Islet of Langerhans (tissue), 1 donor: ENCODE data around the gene MACROD2.

Source experiments
- FAIRE-seq: peaks from one replicate; lab custom pipeline; 2011; peaks lifted over from hg19 to GRCh38; lab: Jason Lieb, UNC

Gene MACROD2

GRCh38 chr20:14337400-14338171 lies 342.3 kb downstream of the MACROD2 start, which contains the start of gene FLRT3:
Gene FLRT3 (minus strand): TSS chr20:14337612. CDS start chr20:14327506, 10,106 bp downstream.
- FAIRE-seq: peak; percentile 97

DNA sequence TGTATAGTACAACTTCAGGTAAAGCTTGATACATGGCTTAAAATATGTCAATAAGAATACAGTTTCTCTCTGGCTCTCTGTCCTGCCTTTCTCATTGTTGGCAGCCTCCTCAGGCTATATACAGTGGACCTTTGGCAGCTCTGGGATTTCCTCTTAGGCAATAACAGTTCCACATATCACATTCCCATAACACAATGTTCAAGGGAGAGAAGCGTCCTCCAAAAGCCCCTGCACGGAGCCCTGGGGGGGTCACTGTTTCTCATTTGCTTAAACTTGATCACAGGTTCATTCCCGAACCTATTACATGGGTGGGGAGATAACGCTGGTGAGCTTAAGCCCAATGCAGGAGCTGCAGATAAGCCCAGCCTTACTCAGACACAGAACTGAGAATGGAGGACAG lies 346.5 kb downstream of the MACROD2 start:
- FAIRE-seq: no peak

- FAIRE-seq: no peak
Measured at GRCh38 chr20:14342918-14343317, 347.6 kb downstream of the MACROD2 start.

GRCh38 chr20:14343491-14344065 lies 348.3 kb downstream of the MACROD2 start:
- no peak for FAIRE-seq

DNA sequence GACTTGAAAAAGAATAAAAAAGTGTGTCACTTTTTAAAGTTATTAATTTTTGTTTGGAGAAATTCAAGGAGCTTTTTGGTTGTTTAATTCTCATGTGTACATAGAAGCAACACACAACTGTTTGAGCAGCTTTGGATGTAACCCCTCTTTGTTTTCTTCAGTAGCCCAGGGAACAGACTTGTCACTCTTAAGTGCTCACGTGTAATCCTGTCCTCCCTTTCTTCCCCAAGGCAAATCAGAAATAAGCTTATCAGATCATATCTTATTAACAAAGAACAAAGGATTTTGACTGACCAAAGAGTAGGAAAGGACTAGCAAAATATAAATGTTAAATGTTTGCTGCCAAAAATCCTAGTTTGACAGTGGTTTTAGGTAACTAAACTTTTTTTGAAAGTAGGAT lies 349.4 kb downstream of the MACROD2 start:
- no peak for FAIRE-seq

DNA sequence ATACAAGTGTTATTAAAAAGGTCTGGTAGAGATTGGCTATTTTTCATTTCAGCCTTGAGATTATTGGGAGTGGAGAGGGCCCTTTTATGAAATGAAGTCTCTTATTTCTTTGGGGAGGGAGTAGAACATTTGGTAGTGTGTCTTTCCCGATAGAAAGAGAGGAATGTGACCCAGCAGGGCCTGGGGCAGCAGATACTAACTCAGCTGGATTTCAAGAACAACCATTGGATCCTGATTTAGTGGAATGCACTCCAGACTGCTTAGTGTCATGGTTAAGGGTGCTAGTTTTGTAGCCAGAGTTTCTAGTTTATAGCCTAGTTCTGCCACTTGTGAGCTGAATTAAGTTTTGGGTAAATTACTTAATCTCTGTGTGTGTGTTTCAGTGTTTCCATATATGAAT lies 360.5 kb downstream of the MACROD2 start:
- no peak for FAIRE-seq

GRCh38 chr20:14360416-14360815 lies 365.1 kb downstream of the MACROD2 start:
- FAIRE-seq: no peak

GRCh38 chr20:14361509-14362345 lies 366.4 kb downstream of the MACROD2 start:
- FAIRE-seq: no peak

GRCh38 chr20:14374196-14374595 lies 378.9 kb downstream of the MACROD2 start:
- no peak for FAIRE-seq

GRCh38 chr20:14375416-14375985 lies 380.2 kb downstream of the MACROD2 start:
- FAIRE-seq: peak; percentile 98

DNA sequence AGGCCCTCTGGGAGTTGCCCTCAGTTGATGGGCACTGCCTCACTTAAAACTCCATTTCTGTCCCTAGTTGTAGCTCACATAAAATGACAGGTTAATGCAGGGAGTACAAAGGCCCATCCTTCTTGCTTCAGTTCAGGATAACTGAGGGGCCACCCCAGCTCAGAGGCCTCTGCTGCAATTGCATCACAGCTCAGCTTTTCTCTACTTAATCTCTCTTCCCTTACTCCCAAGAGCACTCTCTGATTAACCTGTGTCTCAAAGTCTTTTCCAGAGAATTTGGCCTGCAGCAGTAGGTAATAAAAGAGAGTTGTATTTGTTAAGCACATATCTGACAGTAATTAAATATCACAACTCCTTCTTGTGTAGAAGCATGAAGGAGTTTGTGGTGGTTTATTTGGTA lies 383.0 kb downstream of the MACROD2 start:
- FAIRE-seq: no peak

DNA sequence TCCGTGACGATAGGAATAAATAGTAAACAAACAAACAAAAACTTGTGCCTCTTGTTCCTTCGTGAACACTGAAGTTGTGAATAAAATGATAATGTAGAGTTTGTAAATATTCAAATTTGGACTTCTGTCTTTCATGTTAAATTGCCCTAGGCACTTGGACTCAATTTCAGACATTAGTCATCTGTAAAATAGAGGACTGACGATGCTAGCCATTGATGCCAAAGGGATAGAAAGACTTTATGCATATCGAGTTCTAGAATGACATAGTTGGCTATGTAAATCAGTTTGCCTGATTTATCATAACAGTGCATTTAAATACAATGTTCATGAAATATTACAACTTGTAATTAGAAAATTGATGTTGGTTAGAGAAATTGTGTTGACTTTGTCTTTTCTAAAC lies 388.0 kb downstream of the MACROD2 start:
- no peak for FAIRE-seq

DNA sequence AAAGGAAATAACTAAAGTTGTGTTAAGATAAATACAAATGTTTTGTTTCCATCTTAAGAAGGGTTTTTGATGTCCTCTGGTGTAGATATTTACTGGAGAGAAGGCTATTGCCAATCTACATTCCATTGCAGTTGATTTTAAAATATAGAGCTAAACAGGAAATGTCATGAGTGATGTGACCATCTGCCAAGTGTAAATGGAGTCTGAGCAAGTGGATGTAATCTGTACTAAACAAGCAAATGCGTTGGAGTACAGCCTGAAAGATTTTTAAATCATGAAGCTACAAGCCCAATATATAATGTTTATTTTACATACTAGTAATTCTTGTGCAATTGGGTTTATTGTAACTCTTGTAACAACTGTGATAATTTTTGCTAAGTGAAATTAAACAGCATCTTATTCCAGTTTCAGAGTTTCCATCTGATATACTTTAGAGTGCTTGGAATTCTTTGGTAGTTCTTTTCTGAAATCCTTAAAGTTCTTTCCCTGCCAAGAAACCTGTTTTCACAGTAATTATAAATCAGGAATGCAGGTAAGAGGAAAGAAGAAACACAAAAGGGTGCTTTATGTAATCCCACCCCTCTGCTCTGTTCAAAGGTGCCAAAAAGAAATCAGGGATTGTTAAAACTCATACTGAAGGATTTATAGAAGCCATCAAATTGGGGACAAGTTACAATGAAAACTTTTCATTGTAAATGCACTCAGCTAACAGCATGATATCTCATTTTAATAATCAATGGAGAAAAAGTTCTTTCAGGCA lies 389.3 kb downstream of the MACROD2 start:
- FAIRE-seq: peak; percentile 9

DNA sequence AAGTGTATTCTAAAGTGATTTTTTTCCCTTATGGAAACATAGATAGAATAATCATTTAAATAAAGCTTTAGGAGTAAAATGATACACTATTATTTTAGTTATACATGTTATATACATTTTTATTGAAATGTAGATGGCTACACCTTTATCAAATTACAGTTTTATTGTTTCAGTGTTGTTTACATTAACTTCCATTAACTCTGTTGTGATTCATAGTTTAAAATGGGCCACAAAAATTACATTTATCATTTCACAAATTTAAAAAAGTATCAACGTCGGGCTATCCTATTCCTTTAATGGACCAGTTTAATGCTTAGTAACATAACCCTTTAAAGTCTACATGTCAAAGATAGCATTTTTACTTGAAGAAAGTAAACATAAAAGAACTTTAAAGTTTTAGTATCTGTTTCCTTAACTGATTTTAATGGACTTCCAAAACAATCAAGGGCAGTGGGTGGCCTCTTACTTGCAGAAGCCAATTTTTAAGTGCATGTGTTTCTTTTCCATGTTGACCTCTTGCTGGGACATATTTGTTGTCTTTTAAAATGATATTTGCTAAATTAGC lies 389.9 kb downstream of the MACROD2 start:
- FAIRE-seq: no peak

- no peak for FAIRE-seq
Measured at GRCh38 chr20:14386726-14387125, 391.4 kb downstream of the MACROD2 start.

DNA sequence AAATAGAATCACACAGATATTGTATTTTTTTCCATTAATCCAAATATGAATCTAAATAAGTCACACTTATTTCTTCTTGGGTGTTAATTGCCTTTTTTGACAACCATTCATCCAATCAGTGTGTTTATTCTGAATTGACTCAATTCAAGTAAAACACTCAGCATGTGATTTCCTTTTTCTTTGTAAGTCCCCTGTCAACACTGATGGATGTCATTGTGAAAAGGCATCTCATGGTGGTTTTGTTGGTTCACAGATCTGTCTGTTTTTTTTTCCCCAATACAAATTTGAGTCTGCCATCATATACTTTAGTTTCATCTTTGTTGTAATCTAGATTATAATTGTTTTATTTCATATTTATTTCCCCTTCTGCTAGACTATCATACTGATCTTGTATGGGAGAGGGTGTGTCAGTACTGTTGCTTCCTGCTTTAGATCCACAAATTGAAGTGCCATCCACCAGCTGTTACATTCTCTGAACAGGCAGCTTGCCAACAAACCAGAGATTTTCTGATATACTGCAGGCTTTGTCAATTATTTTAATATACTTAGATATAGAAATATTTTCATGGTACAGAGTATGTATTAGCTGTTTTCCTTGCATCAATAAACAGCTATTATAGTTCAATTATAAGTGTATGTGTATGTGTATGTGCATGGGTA lies 406.3 kb downstream of the MACROD2 start:
- FAIRE-seq: peak; percentile 85

DNA sequence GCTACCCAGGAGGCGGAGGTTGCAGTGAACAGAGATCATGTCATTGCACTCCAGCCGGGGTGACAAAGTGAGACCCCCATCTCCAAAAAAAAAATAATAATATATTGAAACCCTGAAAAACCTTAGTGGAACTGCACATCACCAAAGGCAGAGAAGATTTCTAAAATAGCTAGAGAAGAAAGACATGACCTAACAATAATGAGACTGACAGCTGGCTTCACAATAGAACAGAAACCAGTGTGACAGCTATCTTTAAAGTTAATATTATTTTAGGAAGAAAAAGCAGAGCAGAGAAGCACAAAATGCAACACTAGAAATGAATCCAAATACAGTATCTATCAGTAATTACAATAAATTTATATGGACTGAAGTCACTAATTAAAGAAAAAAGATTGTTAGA lies 409.2 kb downstream of the MACROD2 start:
- no peak for FAIRE-seq

GRCh38 chr20:14406495-14406894 lies 411.2 kb downstream of the MACROD2 start:
- peak; percentile 60 for FAIRE-seq

GRCh38 chr20:14407336-14407735 lies 412.0 kb downstream of the MACROD2 start:
- FAIRE-seq: no peak

- FAIRE-seq: no peak
Measured at GRCh38 chr20:14410869-14411555, 415.7 kb downstream of the MACROD2 start.
